HG03135 (cell line): Measurements from ENCODE around the gene MYL5.
"Not testable (repeated sequence)": the region's sequence is repeated elsewhere in the genome, so short reads cannot be mapped to it uniquely, and the experiment has no call there.

Experiments
- ATAC-seq: cut with Tn5 transposase; IDR thresholded peaks from one replicate; pipeline ENCODE4 v1.9.1; 2021; ENCODE audit warnings: mild to moderate bottlenecking, moderate library complexity; ENCODE audit not compliant: unreplicated experiment

The MYL5 gene

DNA sequence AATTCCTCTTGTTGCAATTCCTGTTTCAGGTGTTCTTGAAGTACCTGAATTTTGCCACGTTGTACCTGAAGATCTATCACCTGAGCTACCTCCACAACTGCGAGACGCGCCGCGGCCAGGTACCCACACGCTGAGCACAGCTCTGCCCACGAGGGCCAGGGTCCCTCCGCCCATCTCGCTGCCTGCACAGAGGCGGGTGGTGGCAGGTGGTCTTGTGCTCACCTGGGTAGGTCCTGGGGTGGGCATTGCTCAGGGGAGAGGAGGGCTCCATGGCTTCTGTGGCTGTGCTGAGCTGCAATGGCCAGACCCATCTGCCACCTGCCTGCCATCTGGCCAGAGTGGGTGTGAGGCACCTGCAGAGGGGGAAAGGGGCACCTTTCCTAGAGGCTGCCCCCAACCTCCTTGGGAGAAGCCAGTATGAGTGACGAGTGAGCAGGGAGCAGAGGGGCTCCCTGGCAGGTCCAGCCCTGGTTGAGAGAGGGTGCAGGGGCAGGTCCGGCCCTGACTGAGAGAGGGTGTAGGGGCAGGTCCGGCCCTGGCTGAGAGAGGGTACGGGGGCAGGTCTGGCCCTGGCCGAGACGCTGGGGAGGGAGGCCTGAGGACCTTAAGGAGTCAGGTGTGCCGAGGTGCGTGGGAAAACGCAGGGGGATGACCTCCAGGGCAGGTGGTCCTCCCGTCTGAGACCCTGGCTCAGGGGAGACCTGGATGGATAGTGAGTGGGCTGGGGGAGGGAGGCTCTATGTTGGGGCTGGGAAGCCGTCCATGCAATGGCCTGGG lies 38.3 kb upstream of the MYL5 start:
- ATAC-seq = no peak

DNA sequence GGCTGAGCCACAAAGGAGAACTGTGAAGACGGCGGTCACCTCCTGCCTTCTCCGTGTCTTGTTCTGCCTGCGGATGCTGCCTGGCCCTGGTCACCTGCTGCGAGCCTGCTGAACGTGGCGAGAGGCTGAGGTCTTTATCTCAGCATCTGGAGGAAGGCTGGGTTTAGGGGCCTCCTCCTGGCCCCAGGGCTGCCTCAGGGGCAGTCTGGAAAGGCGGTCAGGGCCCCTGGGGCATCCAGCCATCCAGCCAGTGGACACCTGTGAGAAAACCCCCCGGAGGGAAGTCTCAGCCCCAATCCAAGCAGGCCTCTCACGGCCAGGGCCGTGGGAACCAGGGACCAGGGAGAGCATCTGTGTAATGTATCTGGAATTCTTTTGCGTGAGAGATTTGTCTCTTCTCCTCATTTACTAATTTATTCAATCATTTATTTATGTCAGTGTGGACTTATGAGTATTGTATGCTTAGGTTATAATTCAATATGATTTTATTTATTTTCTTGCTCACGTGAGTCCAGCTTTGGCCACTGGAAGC lies 37.6 kb upstream of the MYL5 start:
- ATAC-seq = no peak

DNA sequence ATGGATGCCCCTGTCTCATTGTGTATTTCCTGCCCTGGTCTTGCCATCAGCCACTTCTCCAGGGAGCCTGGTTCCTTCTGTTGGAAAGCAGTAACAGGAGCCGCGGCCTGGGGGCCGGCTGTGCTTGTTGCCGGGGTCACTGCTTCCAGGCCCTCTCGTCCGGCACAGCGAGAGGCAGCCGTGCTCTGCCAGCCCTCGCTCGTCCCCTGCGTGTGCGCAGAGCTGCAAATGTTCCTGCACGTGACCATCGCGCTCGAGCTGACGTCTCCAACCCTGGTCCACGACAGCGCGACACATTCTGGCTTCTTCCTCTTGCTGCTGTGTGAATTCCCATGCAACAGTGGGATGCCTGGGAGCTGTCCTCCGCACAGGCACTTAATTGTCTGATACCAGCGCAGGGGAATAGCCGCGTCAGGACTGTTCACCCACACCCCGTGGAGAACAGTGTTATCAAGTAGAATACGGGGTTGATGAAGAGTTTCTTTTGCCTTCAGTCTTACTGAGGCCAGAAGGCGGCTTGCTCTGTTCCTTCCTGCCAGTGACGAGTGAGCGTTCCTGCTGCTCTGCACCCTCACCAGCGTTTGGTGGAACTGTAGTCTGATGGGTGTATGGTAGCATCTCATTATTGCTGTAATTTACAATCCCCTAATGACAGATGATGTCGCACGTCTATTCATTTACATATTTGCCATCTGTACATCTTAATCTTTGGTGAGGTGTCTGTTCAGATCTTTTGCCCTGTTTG lies 36.6 kb upstream of the MYL5 start:
- no peak for ATAC-seq

DNA sequence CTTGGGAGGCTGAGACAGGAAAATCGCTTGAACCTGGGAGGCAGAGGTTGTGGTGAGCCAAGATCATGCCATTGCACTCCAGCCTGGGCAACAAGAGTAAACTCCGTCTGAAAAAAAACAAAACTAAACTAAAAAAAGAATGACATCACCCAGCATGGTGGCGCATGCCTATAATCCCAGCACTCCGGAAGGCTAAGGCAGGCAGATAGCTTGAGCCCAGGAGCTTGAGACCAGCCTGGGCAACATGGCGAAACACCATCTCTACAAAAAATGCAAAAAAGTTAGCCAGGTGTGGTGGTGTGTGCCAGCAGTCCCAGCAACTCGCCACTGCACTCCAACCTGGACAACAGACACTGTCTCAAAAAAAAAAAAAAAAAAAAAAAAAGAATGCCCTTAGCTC lies 32.0 kb upstream of the MYL5 start:
- not testable (repeated sequence) for ATAC-seq

DNA sequence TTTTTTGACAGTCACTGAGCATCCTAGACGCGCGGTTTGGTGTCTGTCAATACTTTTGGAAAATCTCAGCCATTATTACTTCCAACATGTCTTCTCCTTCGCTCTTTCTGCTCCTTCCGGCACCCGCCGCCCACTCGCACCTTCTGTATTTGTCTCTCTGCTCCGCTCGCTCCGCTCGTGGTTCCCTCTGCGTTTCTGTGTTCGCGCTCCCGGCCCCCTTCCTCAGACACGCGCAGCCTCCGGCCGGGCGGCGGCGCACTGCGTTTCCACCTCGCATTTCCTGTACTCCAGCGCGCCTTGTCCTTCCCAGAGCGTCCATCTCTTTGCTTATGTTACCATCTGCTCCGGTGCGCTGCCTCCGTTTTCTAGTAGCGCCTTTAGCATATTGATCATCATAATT lies 27.9 kb upstream of the MYL5 start:
- no peak for ATAC-seq

DNA sequence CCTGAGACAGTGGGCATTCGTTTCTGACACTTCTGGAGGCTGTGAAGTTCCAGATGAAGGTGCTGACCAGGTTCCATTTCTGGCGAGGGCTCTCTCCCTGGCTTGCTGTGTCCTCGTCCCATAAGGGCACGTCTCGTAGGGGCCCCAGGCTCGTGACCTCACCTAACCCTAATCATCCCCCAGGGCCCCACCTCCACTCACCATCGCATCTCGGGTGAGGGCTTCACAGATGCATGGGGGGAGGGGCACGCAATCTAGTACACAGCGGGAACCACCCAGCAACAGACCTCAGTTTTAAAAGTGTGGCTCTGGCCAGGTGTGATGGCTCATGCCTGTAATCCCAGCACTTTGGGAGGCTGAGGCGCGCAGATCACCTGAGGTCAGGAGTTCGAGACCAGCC lies 26.9 kb upstream of the MYL5 start:
- ATAC-seq = no peak

DNA sequence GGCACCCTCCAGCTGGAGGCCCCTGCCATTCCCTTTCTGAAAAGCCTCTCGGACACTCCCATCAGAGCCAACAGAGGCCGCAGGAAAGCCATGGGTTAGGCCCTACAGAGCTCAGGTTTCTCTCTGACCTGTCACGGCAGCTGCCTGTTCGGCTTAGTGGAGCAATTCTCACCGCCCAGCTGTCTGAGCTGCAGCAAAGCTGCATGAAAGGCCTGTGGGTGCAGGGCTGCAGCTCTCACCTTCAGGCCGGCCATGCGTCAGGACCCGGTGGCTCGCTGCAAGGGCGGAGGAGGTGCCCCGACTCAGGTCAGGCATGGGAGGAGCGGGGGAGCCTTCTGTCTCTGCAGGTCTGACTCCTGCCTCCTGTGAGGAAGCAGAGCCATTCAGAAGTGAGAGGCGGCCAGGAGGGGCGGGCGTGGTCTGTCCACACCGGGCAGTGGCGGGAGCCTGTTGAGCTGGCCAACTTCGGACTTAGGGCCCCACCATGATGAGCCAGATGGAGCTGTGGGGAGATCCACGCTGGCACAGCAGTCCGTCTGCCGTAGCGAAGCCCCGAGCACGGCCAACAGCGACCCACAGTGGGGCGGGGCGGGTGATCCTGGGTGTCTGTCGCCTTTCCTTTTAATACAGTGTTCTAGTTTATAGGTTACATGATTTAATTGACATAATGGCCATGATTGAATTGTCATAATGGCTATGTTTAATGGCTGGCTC lies 25.6 kb upstream of the MYL5 start:
- ATAC-seq = no peak

DNA sequence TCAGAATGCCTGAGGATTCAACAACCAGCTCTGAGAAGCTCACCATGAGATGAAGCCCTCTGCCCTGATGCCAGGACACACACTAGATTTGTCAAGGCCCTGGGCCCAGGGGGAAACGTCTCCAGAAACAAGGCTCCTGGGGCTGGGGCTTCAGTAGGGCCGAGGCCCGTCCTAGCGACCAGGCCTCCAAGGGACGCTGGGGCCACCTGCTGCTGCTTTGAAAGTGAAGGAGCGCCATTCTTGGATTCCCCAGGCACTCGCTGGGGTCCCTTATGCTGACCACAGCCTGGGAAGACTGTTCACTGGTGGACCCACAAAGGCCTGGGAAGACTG lies 25.1 kb upstream of the MYL5 start:
- ATAC-seq = no peak

DNA sequence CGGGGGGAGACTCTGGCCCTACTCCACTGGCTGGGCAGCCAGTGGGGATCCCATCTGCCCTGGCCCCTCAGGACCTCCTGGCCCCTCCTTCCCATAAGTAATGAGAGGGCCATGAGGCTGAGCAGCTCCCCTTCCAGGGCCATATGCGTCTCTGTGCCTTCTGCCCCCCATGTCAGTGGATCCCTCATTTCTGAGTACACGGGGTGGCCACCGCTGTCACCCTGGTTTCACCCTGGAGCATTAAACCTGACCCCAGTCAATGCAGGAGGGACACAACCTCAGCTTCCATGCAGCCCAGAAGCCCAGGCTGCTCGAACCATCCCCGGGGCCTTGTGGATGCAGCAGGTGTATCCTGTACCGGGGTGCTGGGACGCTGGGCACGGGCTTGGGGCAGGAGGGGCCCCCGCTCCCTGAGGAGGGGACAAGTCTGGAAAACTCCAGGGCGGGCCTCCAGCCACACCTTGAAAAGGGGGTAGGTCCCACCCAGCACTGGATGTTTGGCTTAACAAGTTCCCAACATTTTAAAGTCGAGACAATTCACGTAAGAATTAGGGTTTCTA lies 24.5 kb upstream of the MYL5 start:
- no peak for ATAC-seq

DNA sequence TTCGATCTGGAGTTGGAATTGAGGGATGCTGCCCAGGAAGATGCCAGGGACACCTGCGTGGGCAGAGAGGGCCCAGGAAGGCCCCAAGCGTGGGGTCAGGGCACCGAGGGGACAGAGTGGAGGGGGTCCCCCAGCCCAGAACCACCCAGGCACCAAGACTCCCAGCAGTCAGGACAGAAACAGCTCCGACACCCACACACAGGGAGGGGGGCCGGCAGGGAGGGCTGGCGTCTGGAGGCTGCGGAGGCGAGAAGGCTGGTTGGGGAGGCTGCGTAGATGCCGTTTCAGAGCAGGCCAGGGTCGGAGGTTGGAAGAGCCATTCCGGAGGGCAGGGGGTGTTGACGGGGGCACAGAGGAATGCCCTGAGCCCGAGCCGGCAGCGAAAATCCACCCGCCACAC lies 23.9 kb upstream of the MYL5 start:
- no peak for ATAC-seq

DNA sequence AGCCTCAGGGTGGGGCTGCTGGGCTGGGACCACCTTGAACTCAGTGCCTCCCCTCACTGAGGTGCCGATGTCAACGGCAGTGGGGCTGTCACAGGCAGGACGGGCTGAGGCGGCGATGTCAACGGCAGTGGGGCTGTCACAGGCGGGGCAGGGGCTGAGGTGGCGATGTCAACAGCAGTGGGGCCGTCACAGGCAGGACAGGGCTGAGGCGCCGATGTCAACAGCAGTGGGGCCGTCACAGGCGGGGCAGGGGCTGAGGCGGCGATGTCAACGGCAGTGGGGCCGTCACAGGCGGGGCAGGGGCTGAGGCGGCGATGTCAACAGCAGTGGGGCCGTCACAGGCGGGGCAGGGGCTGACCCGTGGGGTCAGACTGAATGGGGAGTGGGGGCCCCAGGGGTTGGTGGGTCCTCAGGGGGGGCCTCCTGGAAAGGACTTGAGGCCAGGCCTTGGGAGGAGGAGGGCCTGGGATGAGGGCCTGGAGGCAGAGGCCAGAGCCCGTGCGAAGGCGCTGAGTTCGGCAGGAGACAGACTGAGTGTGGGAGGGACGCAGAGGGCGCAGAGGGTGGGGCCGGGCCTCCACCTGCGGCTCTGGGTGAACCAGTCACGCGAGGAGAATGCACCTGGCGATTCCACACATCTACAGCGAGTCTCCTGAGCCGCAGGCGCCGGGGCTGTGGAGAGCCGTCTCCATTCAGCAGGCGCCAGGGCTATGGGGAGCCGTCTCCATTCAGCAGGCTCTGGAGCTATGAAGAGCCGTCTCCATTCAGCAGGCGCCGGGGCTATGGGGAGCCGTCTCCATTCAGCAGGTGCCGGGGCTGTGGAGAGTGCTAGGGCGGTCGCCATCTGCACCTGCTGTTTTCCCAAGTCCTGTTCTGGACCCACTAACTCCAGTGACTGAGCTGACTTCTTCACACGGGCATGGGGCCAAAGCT lies 23.1 kb upstream of the MYL5 start:
- ATAC-seq = no peak

DNA sequence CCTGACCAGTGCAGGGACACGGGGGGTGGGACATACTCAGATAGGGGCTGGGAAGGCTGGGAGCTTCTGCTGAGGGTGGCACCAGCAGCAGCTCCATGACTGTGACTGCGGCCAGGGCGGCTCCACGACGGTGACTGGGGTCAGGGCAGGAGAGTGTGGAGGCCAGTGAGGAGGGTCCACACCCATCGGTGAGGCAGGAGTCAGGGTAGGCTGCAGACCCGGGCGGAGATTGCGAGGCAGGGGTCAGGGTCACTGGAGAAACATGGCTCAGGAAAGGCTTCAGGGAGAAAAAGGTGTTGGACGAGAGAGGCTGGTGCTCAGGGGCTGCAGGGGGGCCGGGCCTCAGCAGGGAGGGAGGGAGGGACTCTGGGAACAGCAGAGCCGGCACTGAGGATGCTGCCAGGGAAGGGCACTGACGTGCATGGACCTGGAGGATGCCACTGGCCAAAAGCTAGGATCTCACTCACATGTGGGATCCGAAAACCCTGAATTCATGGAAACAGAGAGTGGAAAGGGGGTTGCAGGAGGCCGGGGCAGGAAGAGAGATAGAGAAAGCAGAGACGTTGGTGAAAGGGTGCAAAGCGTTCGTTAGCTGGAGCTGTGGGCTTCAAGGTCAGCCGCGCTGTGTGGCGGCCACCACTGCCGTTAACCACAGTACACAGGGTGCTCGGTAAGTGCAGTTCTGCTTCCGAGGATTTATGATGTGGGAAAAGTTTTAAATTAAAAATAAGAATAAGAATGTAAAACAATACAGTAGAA lies 22.3 kb upstream of the MYL5 start:
- ATAC-seq = no peak

DNA sequence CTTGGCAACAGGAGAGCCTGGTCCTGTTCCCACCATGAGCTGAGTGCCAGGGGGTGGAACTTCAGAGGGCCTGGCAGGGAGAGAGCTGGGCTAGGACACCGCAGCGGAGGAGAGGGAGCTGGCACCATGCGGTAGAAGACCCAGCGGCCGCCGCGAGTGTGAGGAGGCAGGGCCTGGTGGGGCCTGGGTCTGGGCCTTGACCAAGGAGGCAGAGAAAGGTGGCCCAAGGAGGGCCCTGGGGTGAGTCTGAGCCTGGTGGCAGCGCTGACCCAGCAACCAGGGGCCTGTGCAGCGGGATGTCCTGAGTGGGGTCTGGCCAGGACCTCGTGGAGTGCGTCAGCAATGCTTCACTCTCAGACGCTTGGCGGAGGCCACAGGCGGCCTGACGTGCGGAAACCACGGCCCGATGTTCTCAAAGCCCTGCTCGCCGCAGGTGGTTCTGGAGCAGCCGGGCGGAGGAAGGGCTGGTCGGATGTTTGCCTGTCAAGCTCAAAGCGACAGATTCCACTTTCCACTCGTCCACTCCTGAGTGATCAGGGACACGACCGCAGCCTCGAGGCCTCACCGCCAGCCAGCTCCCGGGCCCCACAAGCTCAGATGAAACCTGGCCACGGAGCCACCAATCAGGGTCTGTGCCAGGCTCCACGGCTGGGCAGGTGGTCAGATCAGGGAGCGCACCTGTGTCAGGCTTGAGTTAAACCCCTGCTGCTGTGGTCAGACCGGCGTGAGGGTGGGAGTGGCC lies 21.1 kb upstream of the MYL5 start:
- ATAC-seq = no peak

DNA sequence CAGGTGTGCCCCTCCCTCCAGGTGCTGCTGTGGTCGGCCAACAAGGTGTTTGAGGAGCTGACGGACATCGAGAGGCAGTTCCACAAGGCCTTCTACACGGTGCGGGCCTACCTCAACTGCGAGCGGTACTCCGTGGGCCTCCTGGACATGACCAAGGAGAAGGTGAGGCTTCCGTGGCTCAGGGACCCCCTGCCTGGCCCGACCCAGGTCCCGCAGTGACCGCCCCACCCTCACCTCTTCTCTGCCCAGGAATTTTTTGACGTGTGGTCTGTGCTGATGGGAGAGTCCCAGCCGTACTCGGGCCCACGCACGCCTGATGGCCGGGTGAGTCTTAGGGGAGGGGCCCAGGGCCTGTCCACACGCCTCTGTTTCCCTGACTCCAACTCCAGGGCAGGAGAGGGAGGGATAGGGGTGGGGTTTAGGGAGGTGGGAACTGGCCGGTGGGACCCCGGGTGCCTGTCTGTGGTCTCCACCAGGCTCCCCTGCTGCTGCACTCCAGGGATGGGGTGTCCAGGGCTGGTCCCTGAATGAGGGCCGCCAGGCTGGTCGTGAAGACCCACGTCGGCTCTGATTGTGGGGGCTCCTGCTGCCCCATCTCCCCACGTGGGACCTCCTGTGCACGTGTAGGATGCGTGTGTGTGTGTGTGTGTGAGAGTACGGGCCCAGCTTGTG lies 20.4 kb upstream of the MYL5 start:
- ATAC-seq = no peak

DNA sequence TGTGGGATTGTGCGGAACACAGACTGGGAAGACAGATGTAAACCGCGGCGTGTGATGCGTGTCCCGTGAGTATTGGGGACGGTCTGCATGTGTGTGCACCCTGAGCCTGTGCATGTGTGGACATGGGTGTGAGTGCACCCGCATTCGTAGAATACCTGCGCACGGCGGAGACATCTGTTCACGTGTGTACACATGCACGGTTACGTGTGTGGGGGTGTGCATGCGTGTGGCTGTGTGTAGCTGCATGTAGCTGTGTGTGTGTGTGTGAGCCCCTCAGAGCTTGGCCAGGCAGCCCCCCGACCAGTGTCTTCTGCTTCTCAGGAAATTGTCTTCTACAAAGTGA lies 19.9 kb upstream of the MYL5 start:
- no peak for ATAC-seq

DNA sequence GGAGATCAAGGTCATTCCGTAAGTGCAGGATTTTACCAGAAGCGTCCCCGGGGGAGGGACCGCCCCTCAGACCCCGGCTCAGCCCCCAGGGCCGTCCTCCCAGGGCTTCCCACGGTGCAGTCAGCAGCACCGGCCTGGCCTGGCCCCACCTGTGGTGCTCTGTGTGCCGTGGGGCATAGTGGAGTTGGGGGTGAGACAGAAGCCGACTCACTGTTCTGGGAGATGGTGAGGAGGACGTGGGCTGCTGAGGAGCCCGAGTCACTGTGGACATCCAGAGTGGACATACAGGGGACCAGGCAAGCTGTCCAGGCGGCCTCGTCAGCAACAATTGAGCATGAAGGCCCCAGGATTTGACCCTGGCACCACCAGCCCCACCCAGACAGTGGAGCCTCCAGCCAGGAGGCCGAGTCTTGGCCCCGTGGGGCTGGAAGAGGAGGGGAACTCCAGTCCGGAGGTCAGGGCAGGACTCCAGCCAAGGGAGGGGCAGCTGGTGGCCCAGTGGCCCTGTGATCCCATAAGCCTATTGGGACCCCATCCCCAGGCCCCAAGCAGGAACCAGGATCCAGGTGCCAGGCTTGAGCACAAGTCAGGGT lies 19.4 kb upstream of the MYL5 start:
- no peak for ATAC-seq

DNA sequence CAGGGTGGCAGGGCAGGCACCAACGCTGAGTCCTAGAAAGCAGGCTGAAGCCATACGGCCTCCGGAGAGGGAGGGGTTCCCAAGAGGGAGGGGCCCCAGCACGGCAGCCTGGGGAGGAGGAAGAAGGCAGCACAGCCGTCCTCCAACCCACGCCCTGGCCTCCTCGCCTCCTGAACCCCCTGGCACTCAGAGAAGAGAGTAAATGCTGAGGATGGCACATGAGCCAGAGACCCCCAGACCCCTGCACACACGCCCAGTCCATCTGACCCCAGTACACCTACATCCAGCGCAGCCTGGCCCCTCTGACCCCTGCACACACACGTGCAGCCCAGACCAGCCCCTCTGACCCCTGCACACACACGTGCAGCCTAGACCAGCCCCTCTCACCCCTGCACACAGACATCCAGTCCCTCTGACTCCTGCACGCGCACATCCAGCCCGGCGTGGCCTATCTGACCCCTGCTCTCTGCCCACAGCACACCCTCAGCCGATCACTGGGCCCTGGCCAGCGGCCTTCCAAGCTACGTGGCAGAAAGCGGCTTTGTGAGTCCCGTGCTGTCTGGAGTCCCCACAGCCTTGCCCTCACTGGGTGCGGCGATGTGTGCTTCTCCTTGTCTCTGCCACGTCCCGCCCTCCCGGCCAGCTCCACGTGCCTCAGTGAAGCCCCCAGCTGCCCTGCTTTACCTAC lies 18.7 kb upstream of the MYL5 start:
- no peak for ATAC-seq
